Posterior cingulate gyrus (tissue), 11 donors: Measurements from ENCODE around the gene TOPAZ1.
"Not testable (repeated sequence)": the region's sequence is repeated elsewhere in the genome, so short reads cannot be mapped to it uniquely, and the experiment has no call there.

Experiments
- DNase-seq, 10 donors: peaks; one replicate each; pipeline versions ENCODE4 v3.0.0 to v3.0.0-alpha.2; 2020 to 2021; ENCODE audit warnings: mixed read lengths in 3 of 10
- intact Hi-C: fragments of 100-400 bp; cut with DNase I; formaldehyde crosslinking; loops from one replicate; pipeline ENCODE4 v1.15.1; 2023

The TOPAZ1 gene

DNA sequence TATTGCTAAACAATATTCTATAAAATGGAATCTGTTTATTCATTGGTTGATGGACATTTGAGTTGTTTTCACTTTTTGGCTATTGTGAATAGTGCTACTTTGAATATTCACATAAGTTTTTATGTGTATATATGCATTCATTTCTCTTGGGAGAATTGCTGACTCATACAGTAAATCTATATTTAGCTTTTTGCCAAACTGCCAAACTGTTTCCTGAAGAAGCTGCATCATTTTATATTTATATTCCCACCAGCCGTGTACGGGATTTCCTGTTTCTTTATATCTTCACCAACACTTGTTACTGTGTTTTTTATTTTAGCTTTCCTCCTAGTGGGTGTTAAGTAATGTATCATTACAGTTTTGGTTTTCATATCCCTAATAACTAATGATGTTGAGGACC lies 84.3 kb downstream of the TOPAZ1 start:
- no peak for DNase-seq
- intact Hi-C loops, result loop anchor here (10.0 kb wide), 2 partner anchors 149 to 439 kb away; partner anchors contain the start of genes KIAA1143, KIF15 and ZNF445

DNA sequence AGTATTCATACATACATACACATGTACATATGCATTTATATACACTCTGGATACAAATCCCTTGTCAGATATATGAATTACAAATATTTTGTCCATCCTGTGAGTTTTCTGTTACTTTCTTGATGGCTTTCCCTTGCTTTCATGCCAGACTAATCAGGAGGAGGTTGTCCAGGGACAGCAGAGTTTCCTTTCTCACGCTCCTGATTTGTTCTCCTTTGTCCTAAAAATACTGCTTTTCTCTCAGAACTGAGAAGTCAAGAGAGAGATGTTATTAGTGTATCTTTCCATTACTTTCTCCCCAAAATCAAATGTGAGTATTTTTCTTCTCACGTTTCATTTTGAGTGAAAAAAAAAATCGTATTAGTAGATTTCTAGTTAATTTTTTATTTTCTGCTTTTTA lies 84.8 kb downstream of the TOPAZ1 start:
- no peak for DNase-seq
- intact Hi-C loops, result loop anchor here (10.0 kb wide), 2 partner anchors 148 to 438 kb away; partner anchors contain the start of genes KIAA1143, KIF15 and ZNF445

DNA sequence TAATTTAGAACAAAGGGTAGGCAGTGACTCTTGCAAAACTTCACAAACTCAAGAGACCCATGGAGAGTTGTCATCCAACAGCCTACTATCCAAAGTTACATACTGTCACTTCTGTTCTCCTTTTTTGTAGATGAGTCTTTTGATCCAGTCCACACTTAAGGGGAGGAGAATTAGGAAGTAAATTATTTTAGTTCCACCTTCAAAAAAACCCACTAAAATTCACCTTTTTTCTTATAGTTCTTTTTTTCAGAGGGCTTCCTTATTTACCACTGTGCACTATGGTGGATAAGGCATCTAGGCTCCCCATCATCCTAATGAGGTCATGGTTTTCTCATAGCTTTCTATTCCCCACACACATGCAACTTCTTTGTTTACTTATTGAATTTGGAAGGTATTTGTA lies 88.3 kb downstream of the TOPAZ1 start:
- DNase-seq, result no peak
- intact Hi-C loops, result loop anchor here (10.0 kb wide), 3 partner anchors 145 to 535 kb away; partner anchors contain the start of genes KIAA1143, KIF15, TMEM42 and ZNF445

DNA sequence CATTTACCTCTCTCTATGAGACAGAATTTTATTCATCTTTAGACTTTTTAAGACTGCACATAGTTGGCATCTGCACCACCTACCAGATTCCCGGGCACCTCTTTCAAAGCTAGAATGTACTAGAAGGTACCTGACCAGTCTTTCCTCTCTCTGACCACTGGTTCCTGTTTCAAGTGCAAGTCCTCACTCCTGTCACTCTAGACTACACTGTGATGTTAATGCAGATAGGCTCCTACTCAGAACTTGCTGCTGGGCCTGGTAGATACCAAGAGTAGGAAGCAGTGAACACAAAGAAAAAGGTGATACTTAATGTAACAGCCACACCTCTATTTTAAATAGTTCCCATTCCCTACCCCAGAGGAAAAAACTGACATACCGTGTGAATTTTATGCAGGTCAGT lies 88.8 kb downstream of the TOPAZ1 start:
- no peak for DNase-seq
- intact Hi-C loops, result loop anchor here (10.0 kb wide), 1 partner anchor 534 kb away; the partner anchor contains the start of gene TMEM42

DNA sequence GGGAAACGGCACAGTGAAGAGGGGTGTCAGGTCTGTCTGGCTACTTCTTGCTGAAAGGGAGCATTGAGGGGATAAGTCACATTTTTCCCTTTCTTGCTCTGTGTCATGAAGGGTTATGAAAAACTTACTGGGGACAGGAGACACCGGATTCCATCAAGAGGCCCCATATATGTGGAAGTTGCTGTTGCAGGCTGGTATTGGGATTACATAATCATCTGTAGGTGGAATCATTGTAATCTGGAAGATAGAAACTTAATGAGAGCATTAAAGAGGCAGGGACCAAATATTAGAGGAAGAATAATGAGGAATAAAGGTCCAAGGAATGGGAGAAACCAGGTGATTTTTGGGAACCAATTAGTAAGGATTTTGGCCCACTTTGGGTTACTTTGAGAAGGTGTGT lies 92.6 kb downstream of the TOPAZ1 start:
- no peak for DNase-seq
- intact Hi-C loops, result loop anchor here (10.0 kb wide), 1 partner anchor 530 kb away; the partner anchor contains the start of gene TMEM42

DNA sequence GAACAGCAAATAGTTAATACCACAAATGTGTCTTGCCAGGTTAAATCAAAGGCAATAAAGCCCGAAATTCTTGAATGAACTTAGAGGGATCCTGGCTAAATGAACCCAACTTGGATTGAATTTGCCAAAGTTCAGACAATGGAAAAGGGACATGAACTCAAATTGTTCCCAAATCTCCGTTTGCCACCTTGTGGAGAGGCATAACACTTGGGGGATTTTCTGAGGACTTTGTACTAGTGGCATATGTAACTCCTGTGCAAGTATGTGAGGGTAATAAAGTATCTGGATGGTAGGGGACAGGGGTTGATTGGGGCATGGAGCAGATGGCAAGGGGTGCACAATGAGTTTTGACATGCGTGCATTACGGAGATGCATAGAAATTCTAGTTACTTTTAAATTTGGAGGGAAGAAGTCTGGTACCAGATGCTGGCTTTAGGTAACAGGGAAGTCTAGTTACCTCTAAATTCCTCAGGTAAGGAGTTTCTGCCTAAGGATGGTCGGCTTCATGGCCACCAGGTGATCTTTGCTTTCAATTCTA lies 95.6 kb downstream of the TOPAZ1 start:
- intact Hi-C loops, result loop anchor here (10.0 kb wide), 1 partner anchor 527 kb away; the partner anchor contains the start of gene TMEM42
- no peak for DNase-seq

DNA sequence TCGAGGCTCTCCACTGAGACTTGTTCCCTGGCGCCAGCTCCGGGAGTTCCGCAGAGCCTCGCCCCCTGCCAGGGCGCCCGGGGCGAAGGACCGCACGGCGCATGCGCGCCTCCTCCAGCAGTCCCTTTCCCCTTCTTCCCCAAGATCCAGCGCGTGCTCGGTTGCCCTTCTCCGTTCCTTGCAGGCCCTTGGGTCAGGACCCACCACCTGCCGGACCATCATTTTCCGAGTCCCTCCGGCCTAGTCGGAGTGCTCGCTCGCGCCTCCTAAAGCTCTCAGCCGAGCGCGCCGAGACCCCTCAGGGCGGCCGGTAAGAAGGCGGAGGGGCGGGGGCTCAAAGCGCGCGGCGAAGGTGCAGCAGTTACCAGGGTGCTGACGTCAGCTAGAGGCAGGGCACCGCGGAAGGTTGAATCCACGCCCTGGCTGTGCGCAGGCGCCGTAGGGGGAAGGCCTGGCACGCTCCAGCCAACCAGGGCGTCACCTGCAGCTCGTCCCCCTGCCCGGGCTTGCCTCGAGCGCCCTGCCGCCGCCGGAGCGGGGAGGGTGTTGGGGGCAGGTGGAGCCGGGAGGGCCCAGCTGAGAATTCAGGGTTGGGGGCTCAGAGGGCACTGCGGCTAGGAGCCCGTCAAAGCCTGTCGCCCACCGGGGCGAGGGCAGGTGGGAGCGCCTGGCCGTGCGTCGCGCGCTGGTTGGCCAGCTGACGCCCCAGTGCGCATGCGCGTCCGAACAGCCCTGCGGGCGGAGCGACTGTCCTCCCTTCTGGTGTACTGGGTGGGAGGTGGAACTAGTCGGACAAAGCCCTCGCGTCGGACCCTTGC lies 96.5 kb downstream of the TOPAZ1 start, which contains the start of gene TCAIM:
TSS of gene TCAIM (plus strand) at position 757 of the 818 bp plus-strand sequence. CDS start 16,017 bp downstream, outside the sequence.
- intact Hi-C loops, result loop anchor here (10.0 kb wide), 1 partner anchor 527 kb away; the partner anchor contains the start of gene TMEM42
- DNase-seq, result peak; percentile 89 to 99 (median 94)

DNA sequence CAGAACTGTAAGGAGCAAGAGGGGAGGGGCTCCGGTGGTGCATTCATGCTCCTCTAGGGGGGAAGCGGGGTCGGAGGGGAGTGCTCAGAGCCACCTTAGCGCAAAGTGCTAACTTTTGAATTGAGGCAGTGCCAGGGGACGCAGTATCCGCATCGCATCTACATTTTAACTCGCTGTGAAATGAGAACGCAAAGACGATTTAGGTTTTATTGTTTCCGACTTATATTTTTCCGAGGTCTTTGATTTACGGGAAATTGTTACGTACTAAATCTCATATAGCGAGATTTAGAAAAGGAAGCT lies 97.1 kb downstream of the TOPAZ1 start:
- no peak for DNase-seq

DNA sequence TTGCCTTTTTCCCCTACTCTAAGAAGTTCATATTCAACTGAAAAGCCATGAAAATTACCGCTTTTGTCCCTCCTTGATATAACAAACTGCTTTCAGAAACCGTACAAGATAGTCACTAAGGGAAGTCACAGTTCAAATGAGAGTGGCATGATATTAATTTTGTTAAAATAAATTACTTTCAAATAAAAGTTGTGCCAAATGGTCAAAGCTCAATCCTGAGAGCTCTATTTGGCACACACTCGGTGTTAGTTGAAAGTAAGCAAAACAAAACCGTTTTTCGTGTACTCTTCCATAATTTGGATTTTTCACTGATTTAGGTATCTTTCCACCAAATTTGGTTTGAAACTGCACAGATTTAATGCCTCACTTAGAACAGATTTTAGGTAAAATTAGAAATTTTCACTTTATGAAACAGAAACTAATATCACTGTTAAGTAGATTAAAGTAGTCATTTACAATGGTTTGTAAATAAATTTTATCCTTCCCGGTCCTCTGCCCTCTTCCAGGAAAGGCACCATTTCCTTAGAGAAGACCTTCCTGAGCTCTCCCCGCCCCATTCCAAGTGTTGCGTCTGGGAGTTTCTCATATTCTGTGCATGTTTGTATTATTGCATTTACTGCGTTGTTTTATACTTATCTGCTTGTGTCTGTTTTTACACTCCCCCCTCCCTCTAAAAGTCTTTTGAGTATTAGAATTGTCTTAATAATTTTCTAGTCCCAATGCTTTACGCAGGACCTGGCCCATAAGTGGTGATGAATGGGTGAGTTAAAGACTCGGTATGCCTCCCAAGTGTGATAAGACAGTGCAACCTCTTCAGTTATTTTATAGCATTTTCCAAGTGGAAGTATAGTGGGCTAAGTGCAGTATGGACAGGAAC lies 97.7 kb downstream of the TOPAZ1 start:
- intact Hi-C loops, result loop anchor here (10.0 kb wide), 1 partner anchor 525 kb away; the partner anchor contains the start of gene TMEM42
- DNase-seq, result no peak

More for the DNA sequence above, 97.1 kb downstream of the TOPAZ1 start:
- intact Hi-C loops, result loop anchor here (10.0 kb wide), 1 partner anchor 526 kb away; the partner anchor contains the start of gene TMEM42

DNA sequence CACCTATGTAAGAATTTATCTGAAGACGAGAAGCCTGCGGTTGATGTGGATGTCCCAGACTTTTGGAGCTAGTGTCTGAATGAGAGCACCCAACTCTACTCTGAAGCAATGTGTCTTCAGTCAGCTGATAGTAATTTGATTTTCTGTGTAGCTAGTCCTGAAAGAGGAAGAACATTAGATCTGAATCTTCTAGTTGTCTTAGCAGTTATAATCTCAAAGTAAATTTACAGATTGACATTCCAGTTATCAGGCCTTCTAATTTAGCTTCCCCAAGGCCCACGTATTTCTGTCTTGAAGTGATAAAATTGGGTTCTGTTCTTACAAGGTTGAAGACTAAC lies 98.3 kb downstream of the TOPAZ1 start:
- intact Hi-C loops, result no loop called here
- DNase-seq, result no peak

DNA sequence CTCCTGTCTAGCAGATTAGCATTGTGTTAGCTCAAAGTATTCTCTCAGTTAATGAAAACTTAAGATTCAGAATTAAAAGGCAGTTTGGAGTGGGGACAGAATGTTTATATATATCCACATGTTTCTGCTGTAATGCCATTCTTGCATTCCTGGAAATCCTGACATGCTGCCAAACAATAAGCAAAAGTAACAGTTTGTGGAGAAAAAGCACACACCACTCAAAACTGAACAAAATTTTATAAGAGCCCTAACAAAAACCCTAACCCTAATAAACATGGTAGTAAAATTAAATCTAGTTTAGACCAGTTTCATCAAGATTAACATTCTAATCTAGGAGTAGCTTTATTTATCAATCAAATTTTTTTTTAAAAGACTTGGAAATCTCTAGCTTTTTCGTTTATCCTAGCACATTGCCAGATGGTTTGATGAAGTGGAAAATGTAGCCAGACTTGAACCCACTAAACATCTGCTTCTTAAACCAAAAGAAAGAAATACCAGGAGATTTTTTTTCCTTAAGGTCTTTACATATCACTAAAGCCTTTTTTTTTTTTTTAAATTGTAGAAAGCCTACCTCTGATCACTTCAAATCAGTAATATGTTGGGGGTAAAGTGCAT lies 100.6 kb downstream of the TOPAZ1 start:
- no peak for DNase-seq
- intact Hi-C loops, result no loop called here

DNA sequence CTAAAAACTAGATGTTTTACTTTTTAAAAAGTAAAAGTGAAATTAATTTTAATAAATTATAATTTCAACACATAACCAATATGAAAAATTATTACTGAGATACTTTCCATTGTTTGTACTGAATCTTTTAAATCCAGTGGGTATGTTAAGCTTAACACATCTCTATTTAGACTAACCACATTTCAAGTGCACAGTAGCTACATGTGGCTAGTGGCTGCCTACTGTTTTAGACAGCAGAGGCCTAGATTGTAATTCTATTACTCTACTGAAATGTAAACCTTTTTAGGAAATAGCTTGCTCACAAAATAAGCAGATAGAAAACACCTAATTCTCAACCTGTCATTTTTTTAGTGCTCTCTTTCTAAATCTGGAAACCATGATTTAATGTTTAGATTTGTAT lies 101.7 kb downstream of the TOPAZ1 start:
- intact Hi-C loops, result no loop called here
- DNase-seq, result no peak

DNA sequence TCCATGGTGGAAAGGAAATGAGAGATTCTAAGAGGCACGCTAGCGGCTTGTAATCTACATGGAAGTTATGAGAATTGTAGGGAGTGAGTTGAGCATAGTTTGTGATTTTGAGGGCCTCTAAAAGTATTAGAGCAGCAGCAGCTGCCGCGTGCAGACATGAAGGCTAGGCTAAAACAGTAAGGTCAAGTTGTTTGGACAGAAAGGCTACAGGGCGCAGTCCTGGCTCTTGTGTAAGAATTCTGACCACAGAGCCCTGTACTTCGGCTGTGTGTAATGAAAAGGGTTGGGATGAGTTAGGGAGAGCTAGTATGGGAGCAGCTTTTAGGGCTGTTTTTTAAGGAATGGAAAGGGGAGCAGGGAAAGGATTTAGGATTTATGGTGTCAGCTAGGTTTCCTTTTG lies 104.9 kb downstream of the TOPAZ1 start:
- DNase-seq, intact Hi-C loops: not testable (repeated sequence)

DNA sequence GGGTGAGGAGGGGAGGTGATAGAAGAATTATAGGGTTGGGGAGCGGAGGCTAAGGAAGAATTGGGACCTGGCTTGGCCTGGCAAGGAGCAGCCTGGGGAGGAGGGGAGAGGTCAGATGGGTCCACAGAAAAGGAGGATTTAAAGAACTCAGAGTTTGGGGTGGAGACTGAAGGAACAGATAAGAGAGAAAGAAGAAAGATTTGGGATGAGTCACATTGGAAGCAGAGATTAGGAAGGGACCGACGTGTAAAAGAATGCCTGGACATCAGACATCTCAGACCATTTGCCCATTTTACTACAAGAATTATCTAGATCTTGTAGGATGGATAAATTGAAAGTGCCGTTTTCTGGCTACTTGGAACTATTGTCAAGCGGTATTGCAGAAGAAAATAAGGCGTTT lies 107.3 kb downstream of the TOPAZ1 start:
- no peak for DNase-seq
- intact Hi-C loops, result no loop called here

DNA sequence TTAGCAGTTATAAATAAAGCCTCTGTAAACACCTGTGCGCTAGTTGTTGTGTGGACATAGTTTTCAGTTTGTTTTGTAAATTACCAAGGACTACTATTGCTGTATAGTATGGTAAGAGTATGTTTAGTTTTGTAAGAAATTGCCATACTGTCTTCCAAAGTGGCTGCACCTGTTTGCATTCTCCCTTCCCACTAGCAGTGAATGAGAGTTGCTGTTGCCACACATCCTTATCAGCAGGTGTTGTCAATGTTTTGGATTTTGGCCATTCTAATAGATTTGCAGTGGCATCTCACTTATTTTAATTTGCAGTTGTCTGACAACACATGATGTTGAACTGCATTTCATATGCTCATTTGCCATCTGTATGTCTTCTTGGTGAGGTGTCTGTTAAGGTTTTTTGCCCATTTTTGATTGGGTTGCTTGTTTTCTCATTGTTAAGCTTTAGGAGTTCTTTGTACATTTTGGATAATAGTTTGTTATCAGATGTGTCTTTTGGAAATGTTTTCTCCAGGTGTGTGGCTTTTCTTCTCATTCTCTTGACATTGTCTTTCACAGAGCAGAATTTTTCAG lies 111.8 kb downstream of the TOPAZ1 start:
- no peak for DNase-seq

DNA sequence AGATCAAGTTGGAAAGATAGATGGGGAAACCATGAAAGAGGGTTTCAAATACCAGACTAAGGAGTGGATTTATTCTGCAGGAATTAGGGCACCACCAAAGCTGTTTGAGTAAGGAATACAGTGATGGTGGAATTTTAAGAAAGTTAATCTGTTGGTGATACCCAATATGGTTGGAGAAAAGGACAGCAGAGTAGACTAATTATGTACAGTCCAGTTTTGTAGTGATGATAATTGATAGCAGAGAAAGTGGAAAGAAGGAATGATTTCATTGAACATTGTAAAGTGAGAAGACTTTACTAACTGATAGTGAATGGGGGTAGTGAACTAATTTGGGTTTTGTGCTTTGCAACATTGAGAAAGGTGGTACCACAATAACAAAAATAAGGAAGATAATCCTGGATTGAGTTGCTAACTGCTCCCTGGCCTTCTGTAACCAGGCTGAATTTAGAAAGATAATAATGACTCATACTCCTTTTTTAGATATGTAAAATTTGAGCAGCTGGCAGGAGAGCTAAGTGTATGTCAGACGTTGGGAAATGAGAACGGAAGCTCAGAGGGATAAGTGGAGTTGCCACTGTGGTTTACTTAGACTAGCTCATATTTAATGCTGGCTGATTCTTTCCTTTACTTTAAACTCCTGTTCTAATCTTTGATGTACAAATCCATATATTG lies 113.8 kb downstream of the TOPAZ1 start:
- intact Hi-C loops, result no loop called here
- no peak for DNase-seq

More for the DNA sequence above, 111.8 kb downstream of the TOPAZ1 start:
- intact Hi-C loops, result no loop called here

DNA sequence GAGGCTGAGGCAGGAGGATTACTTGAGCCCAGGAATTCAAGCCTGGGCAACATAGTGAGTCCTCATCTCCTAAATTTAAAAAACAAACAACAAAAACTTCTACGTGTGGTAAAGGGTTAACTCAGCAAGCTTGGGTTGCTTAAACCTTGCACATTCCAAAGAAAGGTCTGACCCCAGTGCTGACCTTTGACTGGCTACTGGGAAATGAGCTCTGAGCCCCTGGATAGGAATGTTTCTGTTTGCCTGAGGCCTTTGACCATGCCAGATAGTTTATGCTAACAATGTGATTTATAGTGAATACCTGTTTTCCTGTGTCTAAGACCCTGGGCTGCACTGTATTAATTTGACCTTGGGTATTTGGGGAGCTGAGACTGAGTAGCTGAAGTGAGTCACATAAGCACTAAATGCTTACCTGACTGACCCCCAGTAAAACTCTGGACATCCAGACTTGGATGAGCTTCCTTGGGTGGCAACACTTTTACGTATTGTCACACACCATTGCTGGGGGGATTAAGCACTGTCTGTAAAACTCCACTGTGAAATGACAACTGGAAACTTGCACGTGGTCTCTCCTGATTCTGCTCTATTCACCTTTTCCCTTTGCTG lies 117.6 kb downstream of the TOPAZ1 start:
- DNase-seq, result no peak
- intact Hi-C loops, result no loop called here

DNA sequence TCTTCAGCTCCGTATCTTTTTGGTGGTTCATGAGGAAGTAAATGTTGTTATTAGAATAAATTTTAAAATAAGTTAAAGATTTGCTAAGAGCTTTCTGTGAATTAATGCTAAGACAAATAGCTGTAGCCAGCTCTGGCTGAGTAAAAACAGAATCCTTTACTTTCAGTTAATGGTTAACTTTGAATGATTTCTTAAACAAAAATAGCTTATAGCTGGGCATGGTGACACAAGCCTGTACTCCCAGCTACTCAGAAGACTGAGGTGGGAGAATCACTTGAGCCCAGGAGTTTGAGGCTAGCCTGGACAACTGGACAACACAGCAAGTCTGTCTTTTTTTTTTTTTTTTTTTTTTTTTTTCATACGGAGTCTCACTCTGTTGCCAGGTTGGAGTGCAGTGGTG lies 121.9 kb downstream of the TOPAZ1 start:
- no peak for DNase-seq
- intact Hi-C loops, result no loop called here

DNA sequence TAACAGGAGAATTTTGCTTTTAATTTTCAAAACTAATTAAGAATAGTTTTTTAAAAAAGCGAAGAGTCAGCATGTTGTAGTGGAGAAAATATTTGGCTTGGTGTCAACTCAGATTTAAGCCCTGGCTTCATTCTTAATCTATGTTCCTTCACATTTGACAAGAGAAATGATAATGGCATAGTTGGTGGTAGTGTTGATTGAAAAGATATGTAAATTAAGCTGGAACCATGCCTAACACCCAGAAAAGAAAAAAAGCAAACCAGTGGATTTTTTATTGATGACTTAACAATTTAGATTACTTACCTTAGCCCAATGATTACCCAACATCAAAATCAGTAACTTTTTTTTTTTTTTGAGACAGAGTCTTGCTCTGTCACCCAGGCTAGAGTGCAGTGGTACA lies 124.3 kb downstream of the TOPAZ1 start:
- intact Hi-C loops, result no loop called here

More for the DNA sequence above, 124.3 kb downstream of the TOPAZ1 start:
- no peak for DNase-seq
